K562 (cell line): ENCODE measurements around the gene DMRT2.

Experiments used
- BMI1 ChIP-seq: fragments of 150-350 bp; IDR thresholded peaks from 2 replicates; pipeline ENCODE4 v1.6.1; 2014; ENCODE audit warnings: low read length
- DPF2 ChIP-seq: fragments of 450-650 bp; IDR thresholded peaks from 2 replicates; pipeline ENCODE4 v1.6.1; 2016
- GTF2F1 ChIP-seq: IDR thresholded peaks from 2 replicates; pipeline ENCODE4 v1.6.1; 2011; ENCODE audit warnings: low read depth, low read length, improper control_type of control experiment
- MAFF ChIP-seq: IDR thresholded peaks from 2 replicates; pipeline ENCODE4 v1.6.1; 2012; ENCODE audit warnings: low read length, improper control_type of control experiment
- MTF1 ChIP-seq: fragments of 250-450 bp; sonication (Bioruptor Pico); IDR thresholded peaks from 2 replicates; pipeline ENCODE4 v1.9.0; 2021; ENCODE audit warnings: moderate library complexity, mild to moderate bottlenecking, inconsistent platforms, borderline replicate concordance
- SMC3 ChIP-seq: conservative IDR thresholded peaks from 2 replicates; pipeline ENCODE4 v1.6.1; 2011; ENCODE audit warnings: low read depth, low read length, improper control_type of control experiment; ENCODE audit not compliant: insufficient read depth
- SP1 ChIP-seq: sonication (generic); formaldehyde crosslinking; IDR thresholded peaks from 2 replicates; pipeline ENCODE4 v1.8.1; 2022; ENCODE audit warnings: mild to moderate bottlenecking, missing genetic modification reagents
- ZBTB34 ChIP-seq: fragments of 250-450 bp; sonication (Bioruptor Pico); IDR thresholded peaks from 2 replicates; pipeline ENCODE4 v1.8.0; 2021; ENCODE audit warnings: mild to moderate bottlenecking, moderate library complexity

- TF ChIP-seq BMI1 (no peak), DPF2 (no peak), MTF1 (CRISPR knock-in tag) (no peak), MAFF (no peak), GTF2F1 (no peak), SMC3 (no peak), ZBTB34 (no peak), SP1 (no peak)
These were observed 21.6 kb downstream of the DMRT2 start for GRCh38 chr9:1071730-1072129.
